LNCAP (cell line): ENCODE data around the gene ALG12.

ENCODE experiments used
- TF ChIP-seq, protein P1 (sequence below): fragments of 450-650 bp; IDR thresholded peaks from 2 replicates; pipeline ENCODE4 v1.5.1; 2017; ENCODE audit warnings: mild to moderate bottlenecking

ALG12 gene

GRCh38 chr22:49963647-49964026 is 45.4 kb upstream of the ALG12 start:
- TF ChIP-seq, protein P1, sequence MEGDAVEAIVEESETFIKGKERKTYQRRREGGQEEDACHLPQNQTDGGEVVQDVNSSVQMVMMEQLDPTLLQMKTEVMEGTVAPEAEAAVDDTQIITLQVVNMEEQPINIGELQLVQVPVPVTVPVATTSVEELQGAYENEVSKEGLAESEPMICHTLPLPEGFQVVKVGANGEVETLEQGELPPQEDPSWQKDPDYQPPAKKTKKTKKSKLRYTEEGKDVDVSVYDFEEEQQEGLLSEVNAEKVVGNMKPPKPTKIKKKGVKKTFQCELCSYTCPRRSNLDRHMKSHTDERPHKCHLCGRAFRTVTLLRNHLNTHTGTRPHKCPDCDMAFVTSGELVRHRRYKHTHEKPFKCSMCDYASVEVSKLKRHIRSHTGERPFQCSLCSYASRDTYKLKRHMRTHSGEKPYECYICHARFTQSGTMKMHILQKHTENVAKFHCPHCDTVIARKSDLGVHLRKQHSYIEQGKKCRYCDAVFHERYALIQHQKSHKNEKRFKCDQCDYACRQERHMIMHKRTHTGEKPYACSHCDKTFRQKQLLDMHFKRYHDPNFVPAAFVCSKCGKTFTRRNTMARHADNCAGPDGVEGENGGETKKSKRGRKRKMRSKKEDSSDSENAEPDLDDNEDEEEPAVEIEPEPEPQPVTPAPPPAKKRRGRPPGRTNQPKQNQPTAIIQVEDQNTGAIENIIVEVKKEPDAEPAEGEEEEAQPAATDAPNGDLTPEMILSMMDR: no peak

- TF ChIP-seq, protein P1: no peak
Observed at GRCh38 chr22:49962751-49963646, 44.8 kb upstream of the ALG12 start.

DNA sequence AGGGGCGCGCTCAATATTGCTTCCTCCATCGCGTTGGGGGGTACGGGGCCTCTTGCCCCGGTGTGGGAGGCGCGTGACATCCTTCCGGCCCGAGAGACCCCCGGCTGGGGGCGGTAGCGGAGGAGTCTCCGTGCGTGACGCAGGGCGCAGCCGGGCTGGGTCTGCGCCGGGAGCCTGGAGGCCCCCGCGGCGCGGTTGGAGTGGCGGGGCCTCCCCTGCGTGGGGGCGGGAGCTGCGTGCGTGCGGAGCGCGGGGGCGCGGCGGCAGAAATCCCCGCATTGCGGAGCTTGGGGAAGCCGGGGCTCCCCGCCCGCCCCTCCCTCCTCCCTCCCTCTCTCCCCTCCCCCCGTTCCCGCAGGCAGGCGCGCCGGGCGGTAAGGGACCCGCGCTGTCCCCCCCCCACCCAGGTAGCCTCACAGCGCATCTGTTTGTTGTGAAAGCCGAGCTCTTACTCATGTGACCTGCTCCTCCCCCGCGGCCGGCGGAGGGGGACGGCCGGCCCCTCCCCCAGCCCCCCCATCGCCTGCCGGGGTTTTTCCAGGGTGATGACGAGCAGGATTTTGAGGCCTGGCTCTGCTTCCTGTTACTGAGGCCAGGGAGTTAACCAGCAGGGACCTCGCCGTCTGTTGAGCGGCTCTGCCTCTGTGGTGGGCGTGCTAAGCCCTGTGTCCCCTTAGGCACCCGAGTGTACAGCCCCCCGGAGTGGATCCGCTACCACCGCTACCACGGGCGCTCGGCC is 43.9 kb upstream of the ALG12 start:
- TF ChIP-seq, protein P1: no peak

DNA sequence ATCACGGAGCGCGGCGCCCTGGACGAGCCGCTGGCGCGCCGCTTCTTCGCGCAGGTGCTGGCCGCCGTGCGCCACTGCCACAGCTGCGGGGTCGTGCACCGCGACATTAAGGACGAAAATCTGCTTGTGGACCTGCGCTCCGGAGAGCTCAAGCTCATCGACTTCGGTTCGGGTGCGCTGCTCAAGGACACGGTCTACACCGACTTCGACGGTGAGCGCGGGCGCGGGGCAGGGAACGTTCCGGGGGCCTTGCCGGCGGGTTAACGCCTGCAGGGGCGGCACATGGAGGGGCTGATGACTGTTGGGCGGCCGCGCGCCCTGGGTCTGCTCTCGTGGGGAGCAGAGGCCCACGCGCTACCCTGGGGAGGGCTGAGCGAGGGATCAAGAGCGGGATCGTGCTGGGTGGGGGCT is 43.4 kb upstream of the ALG12 start:
- TF ChIP-seq, protein P1: no peak

DNA sequence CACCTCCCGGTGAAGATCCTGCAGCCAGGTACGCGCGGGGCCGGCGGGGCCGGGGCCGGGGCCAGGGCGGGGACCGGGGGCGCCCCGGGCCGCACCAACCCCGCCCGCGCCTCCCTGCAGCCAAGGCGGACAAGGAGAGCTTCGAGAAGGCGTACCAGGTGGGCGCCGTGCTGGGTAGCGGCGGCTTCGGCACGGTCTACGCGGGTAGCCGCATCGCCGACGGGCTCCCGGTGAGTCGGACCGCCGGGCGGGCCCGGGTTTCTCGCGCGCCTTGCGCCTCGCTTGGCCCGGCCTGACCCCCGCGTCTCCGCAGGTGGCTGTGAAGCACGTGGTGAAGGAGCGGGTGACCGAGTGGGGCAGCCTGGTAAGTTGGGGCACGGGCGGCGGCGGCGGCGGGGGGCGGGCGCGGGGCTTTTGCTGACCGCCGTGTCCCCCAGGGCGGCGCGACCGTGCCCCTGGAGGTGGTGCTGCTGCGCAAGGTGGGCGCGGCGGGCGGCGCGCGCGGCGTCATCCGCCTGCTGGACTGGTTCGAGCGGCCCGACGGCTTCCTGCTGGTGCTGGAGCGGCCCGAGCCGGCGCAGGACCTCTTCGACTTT is 42.9 kb upstream of the ALG12 start:
- TF ChIP-seq, protein P1: no peak

GRCh38 chr22:49960159-49961004 is 42.1 kb upstream of the ALG12 start, which contains the start of gene PIM3:
TSS of gene PIM3 (plus strand) at chr22:49960772. CDS start at chr22:49960948, 176 bp downstream.
- TF ChIP-seq, protein P1: no peak

DNA sequence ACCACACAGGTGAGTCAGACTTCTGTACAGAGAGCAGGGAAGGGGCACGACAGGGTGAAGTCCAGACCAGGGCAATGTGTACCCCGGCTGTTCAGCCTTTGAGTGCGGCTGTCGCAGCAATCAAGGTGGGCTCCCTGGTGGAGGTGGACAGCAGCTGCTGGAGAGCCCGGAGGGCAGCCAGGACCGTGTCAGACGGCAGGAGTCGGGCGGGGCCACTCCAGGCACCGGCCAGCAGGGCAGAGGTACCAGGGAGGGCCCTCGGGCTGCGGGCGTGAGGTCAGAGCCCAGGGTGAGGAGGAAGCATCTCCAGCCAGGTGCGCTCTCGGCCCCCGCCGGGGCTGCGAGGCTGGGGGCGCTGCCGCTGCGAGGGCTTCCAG is 41.5 kb upstream of the ALG12 start:
- TF ChIP-seq, protein P1: no peak
